NCI-H1694 treated with DMSO at 0.1 percent for 48 hours (cell line): ENCODE results near the gene TRIM24.
A peak's percentile ranks its signal among the peaks of the same experiment; 100 is the strongest.
"Not testable (repeated sequence)": the region's sequence is repeated elsewhere in the genome, so short reads cannot be mapped to it uniquely, and the experiment has no call there.

Experiments
- DNase-seq: peaks from one replicate; lab custom pipeline; 2025; lab: John Stamatoyannopoulos, UW

Gene TRIM24

DNA sequence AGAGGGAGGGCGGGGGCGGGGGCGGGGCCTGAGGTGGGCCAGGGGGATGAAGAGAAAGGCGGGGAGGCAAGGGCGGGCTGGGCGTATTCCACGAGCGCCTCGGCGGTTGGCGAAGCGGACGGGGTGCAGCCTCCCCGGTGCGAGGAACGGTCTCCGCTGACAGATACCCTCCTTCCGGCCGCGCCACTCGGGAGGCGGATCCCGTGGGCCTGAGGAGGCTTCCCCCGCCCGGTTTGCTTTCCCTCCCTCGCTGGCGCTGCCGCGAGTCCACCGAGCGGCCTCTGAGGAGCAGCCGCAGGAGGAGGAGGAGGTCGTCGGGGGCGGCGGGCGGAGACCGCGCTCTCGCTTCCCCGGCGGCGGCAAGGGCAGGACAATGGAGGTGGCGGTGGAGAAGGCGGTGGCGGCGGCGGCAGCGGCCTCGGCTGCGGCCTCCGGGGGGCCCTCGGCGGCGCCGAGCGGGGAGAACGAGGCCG is at the start of gene TRIM24:
TRIM24 (plus strand) TSS at position 84 of the 473 bp plus-strand sequence; CDS start at position 374, 290 bp downstream.
- peak; percentile 97 for DNase-seq

DNA sequence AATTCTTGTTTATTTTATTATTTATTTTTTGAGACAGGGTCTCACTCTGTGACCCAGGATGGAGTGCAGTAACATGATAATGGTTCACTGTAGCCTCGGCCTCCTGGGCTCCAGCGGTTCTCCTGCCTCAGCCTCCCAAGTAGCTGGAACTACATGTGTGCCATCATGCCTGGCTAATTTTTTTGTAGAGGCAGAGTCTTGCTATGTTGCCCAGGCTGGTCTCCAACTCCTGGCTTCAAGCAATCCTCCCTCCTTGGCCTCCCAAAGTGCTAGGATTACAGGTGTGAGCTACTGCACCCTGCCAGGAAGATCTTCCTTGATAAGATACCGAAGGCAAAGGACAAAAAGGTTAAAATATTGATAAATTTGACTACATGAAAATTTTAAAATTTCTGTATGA is 48.0 kb upstream of the TRIM24 start:
- not testable (repeated sequence) for DNase-seq

DNA sequence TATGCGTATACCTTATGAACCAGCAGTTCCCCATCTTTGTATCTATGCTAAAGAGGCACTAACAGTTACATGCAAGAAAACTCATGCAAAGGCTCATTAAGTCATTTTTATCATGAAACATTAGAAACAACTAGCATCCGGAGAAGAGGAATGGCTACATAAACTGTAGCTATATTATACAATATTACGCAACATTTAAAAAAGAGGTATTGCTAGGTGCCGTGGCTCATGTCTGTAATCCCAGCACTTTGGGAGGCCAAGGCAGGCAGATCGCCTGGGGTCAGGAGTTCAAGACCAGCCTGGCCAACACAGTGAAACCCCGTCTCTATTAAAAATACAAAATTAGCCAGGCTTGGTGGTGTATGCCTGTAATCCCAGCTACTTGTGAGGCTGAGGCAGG is 47.1 kb upstream of the TRIM24 start:
- not testable (repeated sequence) for DNase-seq

DNA sequence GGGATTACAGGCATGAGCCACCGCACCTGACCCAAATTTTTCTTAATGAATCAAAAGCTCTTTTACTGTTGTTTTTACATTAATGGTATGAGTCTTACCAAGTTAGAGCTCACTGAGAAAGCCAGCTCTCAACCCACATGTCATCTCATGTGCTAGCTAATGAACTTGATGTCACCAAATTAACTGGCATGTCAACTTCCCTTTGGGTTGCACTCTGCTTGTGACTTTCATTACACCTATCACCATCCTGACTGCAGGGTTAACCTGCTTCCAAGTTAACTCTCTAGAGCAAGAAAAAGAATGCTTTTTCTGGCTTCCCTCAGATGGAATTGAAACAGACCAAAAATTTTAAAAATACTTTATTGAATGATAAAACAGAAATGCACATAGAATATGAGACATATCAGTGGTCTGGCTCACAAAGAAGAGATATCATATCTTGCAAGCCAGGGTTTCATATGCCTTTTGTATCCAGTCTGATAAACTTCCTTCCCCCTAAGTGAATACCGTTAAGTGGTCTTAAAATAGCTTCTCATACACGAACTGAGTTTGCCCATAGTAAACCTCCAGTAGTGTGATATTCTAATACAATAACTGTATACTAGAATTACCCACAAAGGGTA is 42.9 kb upstream of the TRIM24 start:
- DNase-seq: no peak

DNA sequence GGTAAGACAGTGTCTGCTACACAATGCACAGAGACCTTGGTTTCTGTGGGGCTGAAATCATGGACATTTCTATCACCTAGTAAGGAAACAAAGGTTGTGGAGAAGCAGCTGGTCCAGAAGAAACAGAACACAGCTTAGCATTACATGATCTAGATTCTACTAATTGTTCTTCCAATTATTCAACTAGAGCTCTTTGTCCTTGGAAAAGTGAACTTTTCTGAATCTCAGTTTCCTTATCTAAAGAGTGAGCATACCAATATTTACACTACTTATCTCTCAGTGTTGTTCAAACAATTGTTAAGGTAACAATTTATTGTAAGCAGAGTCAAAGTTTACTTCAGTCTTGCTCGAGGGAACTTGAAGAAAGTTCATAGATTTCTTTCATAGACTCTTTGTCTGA is 42.3 kb upstream of the TRIM24 start:
- DNase-seq: no peak

DNA sequence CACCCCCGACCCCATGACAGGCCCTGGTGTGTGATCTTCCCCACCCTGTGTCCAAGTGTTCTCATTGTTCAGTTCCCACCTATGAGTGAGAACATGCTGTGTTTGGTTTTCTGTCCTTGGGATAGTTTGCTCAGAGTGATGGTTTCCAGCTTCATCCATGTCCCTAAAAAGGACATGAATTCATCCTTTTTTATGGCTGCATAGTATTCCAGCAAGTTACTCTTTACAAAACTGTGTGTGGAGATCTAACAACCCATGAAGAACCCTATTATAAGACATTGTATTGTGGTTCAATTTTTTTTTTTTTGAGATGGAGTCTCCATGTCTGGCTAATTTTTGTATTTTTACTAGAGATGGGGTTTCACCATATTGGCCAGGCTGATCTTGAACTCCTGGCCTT is 41.7 kb upstream of the TRIM24 start:
- not testable (repeated sequence) for DNase-seq

DNA sequence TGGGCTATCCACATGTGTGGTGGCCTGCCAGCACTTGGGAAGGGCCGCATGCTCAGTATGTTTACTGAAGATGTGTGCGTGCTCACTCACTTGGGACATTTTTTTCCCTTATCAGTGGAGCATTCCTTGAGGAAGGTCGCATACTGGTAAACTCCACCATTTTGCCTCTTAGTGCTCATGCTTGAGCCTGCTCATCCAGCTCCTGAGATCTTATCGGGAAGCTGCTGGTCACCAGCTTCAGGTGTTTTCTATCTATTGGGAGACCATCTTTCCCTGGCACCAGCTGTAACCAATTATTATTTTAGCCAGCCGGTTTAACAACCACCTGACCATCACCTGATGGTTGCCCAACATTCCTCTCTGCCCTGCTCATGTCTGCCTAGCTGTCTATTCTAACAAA is 35.0 kb upstream of the TRIM24 start:
- no peak for DNase-seq

DNA sequence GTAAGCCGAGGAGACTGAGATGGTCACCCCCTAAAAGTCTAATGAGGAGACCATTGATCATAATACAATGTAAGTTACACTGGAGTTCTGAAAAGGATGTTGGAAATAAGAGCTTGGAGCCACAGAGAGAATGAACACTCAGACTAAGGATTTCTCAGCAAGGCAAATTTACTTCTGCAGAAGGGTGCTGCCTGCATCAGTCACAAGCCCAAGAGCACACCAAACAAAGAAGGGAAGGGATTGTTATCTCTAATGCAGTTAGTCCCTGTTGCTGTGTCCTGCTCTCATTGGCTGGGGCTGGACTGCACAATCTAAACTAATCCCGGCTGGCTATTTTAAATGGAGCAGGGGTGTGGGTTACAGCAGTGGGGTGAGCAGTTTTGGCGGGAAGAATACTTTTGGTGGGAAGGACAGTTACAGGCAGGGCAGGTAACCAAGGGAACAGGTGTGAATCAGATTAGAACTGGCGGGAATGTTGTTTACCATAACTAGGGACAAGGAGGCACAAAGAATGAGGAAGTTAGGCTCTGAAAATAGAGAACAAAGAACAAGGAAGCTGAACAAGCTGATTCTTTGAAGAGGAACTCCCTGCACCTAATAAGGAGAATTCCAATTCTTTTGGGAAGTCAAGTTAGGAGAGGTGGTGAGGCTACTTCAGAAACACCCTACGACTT is 30.3 kb upstream of the TRIM24 start:
- no peak for DNase-seq

DNA sequence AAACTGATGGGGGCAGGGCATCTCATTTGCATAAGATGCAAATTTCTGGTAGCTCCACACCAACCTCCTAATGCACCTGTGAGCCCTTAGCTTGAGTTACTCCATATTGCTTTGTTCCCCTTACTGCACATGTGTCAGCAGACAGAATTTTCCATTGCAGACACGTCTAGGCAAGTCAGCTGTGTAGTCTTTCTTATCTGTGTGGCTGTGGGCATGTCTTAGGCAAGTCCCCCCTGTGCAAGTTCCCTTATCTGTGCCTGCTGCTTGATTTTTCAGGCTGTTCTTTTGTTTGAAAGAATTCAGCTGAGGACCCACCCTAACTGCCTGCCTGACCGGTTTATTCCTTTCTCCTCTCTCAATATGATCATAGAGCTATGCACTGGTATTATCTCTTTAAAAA is 28.5 kb upstream of the TRIM24 start:
- no peak for DNase-seq

DNA sequence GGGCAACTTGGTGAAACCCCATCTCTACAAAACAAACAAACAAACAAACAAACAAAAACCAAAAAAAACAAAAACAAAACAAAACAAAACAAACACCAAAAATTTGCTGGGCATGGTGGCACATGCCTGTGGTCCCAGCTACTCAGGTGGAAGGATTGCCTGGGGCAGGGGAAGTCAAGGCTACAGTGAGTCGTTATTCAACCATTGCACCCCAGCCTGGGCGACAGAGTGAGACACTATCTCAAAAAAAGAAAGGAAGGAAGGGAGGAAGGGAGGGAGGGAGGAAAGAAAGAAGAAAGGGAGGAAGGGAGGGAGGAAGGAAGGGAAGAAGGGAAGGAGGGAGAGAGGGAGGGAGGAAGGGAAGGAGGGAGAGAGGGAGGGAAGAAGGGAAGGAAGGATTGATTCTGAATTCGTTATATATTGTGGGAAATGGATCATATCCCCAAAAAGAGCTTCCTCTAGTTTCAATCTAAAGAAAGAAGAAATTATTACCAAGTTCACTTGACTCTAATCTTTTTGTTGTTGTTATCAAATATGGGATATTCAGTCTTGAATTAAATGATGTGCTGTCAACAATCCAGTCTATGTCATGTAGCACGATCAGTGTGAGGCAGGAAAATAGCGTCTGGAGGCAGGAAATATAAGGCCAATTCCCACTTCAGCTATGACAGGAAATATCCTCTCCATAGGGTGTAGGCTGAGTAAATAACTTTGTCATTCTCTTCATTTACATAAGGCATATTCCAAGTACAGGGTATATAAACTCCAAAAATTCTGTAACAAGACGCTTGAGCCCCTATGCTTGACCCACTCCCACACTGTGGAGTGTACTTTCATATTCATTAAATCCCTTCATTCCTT is 26.2 kb upstream of the TRIM24 start:
- no peak for DNase-seq

DNA sequence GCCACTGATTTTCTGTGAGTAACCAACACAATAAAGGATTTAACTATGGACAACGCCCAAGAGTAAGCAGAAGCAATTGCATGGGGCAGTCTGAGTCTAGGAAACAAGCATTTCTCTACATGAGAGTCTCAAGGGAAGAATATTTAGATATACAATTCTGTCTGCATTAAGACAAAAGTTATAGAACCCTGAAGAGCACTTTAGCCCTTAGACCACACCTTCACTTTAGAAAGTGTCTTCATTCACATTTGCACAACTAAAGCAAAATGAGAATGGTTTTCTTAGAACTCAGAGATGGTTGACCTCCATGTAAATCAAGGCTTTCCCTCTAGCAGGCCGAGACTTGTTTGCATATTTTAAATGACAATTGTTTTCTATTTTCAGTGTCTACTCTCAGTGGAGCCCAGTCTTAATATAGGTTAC is 25.5 kb upstream of the TRIM24 start:
- DNase-seq: no peak

DNA sequence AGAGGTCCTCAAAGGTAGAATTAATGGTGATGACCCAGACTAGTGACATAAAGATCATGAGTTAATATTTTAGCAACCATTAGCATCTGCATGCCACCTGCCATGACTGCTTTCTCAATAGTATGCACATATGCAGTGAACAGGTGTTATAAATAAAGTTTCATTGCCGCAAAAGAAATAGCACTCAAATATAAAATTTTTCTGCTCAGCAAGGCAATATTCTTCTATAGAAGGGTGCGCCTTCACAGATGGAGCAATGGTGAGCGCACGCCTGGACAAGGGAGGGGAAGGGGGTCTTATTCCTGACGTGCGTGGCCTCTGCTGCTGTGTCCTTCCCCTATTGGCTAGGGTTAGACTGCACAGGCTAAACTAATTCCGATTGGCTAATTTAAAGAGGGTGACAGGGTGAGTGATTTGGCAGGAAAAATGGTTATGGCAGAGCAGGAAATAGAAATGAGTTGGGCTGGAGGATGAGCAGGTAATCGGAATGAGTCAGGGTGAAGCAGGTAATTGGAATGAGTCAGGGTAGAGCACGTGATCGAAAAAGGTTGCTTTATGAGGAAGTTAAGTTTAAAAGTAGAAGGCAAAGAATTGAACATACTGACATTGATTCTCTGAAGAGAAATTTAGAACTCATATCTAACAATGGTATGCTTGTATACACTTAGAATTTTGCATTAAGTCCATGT is 24.7 kb upstream of the TRIM24 start:
- no peak for DNase-seq

DNA sequence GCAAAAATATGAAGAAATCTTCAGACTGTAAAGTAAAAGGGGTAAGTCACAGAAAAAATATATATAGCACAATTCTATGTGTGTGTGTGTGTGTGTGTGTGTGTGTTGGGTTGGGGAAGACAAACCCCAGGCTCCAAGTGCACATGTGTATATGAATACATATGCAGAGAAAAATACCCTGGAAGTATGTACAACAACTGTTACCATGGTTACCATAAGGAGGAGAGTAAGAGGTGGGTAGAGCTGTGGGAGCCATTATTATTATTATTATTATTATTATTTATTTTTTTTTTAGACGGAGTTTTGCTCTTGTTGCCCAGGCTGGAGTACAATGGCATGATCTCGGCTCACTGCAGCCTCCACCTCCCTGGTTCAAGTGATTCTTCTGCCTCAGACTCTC is 23.7 kb upstream of the TRIM24 start:
- DNase-seq: no peak

DNA sequence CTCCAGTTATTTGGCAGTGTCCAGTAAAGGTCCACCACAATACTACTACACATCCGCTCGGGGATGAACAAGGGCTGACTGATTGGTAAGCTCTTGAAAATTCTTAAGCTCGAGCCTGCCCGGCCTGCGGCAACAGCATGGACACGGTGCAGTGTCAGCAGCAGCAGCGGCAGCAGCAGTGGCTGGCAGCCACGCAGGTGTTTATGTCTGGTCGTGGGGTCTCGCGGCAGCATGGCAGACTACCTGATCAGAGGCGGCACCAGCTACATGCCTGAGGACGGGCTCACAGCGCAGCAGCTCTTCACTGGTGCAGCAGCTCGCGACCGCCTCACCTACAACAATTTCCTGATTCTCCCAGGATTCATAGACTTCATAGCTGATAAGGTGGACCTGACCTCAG is 19.6 kb upstream of the TRIM24 start:
- no peak for DNase-seq

DNA sequence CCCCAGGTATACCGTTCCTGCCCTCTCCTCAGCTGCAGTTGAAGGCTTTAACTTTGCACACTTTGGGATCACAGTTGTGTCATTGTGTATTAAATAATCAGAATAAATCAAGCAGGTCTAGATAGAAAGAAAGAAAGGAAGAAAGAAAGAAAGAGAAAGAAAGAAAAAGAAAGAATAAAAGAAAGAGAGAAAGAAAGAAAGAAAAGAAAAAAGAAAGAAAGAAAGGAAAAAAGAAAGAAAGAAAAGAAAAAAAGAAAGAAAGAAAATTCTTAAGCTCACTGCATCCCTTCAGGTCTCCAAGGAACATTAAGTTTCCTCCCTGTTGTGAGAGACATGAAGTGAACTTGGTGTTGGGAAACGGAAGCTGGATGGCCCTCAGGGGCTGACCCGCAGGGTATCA is 17.2 kb upstream of the TRIM24 start:
- DNase-seq: no peak

DNA sequence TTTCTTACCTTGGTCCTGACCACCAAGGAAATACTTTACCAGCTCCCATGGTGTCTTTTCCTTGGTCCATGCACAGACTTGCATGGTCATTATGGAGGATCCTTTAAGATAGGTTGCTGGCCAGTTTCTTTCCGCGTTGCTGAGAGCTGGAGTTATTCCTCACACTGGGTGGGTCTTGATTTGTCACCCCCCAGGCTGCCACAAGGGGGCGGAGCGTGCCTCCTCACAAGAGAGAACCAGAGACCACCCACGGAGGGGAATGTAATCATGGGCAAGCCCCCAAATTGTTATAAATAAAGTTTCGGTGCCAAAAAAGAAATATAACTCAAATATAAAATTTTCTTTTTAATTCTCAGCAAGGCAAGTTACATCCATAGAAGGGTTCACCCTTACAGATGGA is 10.5 kb upstream of the TRIM24 start:
- no peak for DNase-seq

DNA sequence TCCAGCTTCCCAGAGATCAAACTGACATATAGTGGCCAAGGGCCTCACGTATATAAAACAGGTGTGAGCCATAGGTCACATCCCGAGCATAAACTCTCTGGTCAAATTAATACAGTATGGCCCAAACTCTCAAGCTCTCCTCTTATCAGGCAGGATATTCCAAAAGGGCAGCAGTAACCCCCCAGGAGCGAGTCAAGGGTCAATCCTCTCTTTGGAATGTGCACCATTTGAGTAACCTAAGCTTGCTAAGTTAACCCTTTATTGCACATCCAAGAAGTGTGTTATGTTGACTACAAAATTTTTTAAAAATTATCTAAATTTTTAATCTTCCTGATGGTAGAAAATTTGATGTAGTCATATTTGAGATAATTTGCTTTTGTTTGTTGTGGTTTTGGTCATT is 4.5 kb upstream of the TRIM24 start:
- no peak for DNase-seq

DNA sequence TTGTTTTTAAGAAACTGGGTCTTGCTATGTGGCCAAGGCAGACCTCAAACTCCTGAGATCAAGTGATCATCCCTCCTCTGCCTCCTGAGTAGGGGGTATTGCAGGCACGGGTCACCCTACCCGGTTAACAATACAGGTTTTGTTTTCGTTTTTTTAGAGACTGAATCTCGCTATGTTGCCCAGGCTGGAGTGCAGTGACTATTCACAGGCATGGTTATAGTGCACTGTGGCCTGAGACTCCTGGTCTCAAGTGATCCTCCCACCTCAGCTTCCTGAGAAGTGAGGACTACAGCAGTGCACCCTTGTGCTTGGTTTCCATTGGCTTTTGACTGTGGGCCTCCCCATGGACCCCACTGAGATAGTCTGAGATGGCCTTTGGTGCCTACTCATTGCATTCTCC is 3.8 kb upstream of the TRIM24 start:
- no peak for DNase-seq

DNA sequence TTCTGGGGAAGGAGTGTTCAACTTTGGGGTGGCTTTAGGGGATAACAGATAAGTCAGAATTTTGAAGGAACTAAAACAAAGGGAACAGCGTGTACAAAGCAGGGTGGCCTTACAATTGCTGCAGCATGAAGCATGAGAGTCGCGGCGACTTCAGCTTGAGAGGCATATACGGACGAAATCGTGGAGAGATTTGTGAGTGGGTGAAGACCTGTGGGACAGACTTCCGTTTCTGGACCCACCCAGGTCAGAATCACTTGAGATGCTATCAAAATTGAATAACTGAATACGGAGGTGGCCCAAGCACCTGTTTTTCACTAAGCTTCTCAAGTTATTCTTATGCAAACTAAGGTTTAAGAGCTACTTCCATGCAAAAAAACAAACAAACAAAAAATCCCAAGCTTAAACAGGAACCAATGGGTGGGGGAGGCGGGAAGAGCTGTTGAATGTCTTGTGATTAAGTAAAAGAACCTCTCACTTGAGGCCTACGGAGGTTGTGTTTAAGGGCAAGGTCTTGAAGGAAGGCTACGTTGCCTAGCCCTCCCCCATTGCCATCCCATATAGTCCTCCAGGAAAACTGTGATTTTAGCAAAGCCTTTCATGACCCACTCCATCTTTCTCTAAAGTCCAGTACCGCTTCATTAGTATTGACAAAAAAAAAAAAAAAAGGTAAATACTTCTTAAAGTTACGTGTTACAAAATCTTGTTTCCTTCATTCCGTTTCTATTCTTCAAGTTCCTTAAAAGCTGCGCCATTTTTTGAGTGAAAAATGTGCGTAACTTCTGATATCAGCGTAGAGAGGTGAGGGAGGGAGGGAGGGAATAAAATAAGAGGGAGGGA is 1.3 kb upstream of the TRIM24 start:
- no peak for DNase-seq

DNA sequence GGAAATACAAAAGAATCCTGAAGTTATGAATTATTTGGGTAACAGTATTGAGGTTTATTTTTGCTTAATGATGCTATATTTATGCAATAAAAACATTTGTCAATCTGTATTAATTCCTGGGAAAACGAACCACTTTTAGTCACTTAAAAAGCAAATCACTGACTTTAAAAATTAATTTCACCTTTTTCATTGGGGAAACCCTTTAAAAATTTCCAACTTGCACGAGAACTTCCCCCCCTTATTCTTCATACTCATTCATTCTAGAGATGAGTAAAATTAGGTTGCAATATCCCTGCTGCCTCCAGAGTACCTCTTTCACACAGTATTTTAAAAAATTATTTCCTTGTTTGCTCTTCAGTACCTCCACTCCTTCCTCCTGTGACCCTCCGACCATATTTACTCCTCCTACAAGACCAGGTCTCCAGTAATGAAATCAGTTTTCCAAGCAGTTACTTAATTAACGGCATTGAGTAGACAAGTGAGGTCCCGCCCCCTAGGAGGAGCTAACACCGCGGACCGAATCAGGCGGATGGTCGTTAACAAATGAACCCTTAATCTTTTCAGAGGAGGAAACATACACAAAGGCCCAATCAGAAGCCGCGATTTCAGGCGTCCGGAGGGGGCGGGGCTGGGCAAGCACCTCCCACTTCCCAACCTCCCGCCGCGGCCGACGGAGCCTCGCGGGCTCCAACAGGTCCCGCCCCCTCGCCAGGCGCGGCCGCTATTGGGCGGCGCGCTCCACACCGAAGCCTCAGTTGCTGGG is 465 bp upstream of the TRIM24 start:
- peak; percentile 98 for DNase-seq
